ENCODE measurements around the gene PSMD2.

Gene PSMD2

GRCh38 chr3:184343200-184343876, 44.3 kb downstream of the PSMD2 start:
- no peak for DNase-seq

GRCh38 chr3:184344579-184345316, 45.7 kb downstream of the PSMD2 start:
- DNase-seq, result no peak

GRCh38 chr3:184345317-184346144, 46.5 kb downstream of the PSMD2 start:
- no peak for DNase-seq

- no peak for DNase-seq
These were observed 47.6 kb downstream of the PSMD2 start for GRCh38 chr3:184346480-184347190.

GRCh38 chr3:184347321-184348056, 48.4 kb downstream of the PSMD2 start:
- DNase-seq, result no peak

GRCh38 chr3:184348057-184348382, 49.0 kb downstream of the PSMD2 start:
- DNase-seq, result no peak

GRCh38 chr3:184349563-184350470, 50.8 kb downstream of the PSMD2 start:
- DNase-seq, result no peak

GRCh38 chr3:184350618-184351017, 51.6 kb downstream of the PSMD2 start:
- DNase-seq, result no peak

- no peak for DNase-seq
These were observed 52.6 kb downstream of the PSMD2 start for GRCh38 chr3:184351511-184352148.

- no peak for DNase-seq
These were observed 53.2 kb downstream of the PSMD2 start for GRCh38 chr3:184352149-184352785.

- no peak for DNase-seq
These were observed 54.0 kb downstream of the PSMD2 start for GRCh38 chr3:184352897-184353545.

GRCh38 chr3:184353546-184353941, 54.5 kb downstream of the PSMD2 start:
- DNase-seq, result no peak

GRCh38 chr3:184354121-184354728, 55.2 kb downstream of the PSMD2 start:
- peak; percentile 62 for DNase-seq

- DNase-seq, result no peak
These were observed 55.7 kb downstream of the PSMD2 start for GRCh38 chr3:184354754-184355153.

- no peak for DNase-seq
These were observed 56.4 kb downstream of the PSMD2 start for GRCh38 chr3:184355261-184356040.

- DNase-seq, result no peak
These were observed 58.4 kb downstream of the PSMD2 start for GRCh38 chr3:184357248-184358123.

GRCh38 chr3:184358124-184358767, 59.2 kb downstream of the PSMD2 start:
- DNase-seq, result no peak
